Retina (tissue), 1 donor: Measurements from ENCODE around the gene ITGBL1.

Experiments used
- DNase-seq: peaks from one replicate; pipeline ENCODE4 v3.0.0-alpha.2; 2016

The ITGBL1 gene

DNA sequence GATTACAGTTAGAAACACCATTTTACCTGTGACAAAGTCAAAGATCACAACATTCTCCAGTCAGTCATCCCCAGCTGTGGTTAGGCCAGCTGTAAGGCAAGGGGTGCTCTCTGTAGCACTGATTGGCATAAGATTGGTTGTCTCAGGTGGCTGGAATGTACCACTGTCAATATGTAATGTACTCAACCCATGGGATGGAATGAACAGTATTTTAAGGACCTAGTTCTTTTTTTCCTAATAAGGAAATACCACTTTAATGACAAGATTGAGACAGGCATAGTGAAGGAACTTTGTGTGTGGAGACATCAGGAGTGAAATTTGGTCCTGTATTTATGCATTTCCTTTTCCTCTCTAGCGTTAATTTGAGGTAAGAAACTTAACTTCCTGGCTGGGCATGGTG, 310.7 kb downstream of the ITGBL1 start:
- DNase-seq, result no peak
